ENCODE data around the gene AKAP8.
"Not testable (repeated sequence)": the region's sequence is repeated elsewhere in the genome, so short reads cannot be mapped to it uniquely, and the experiment has no call there.

The AKAP8 gene

GRCh38 chr19:15379083-15379998 lies at the start of gene AKAP8:
Gene AKAP8 (minus strand): TSS chr19:15379787. CDS start chr19:15379731, 56 bp downstream.
- DNase-seq, result peak; percentile 92 to 98 (median 96)

GRCh38 chr19:15427991-15428471 lies 48.4 kb upstream of the AKAP8 start:
- no peak for DNase-seq

- no peak for DNase-seq
Observed at GRCh38 chr19:15427350-15427700, 47.7 kb upstream of the AKAP8 start.

GRCh38 chr19:15426485-15427349 lies 47.1 kb upstream of the AKAP8 start:
- DNase-seq, result no peak

GRCh38 chr19:15425321-15425950 lies 45.8 kb upstream of the AKAP8 start:
- DNase-seq, result no peak

- DNase-seq, result no peak
Observed at GRCh38 chr19:15424692-15425272, 45.2 kb upstream of the AKAP8 start.

GRCh38 chr19:15424121-15424520 lies 44.5 kb upstream of the AKAP8 start:
- DNase-seq, result no peak

- DNase-seq, result no peak
Observed at GRCh38 chr19:15423130-15423529, 43.5 kb upstream of the AKAP8 start.

- DNase-seq, result no peak
Observed at GRCh38 chr19:15422296-15423075, 42.9 kb upstream of the AKAP8 start.

- no peak for DNase-seq
Observed at GRCh38 chr19:15421721-15422260, 42.2 kb upstream of the AKAP8 start.

- DNase-seq, result no peak
Observed at GRCh38 chr19:15421136-15421695, 41.6 kb upstream of the AKAP8 start.

- DNase-seq, result no peak
Observed at GRCh38 chr19:15419413-15420025, 39.9 kb upstream of the AKAP8 start.

GRCh38 chr19:15418579-15419412 lies 39.2 kb upstream of the AKAP8 start, which contains the start of gene AKAP8L:
Gene AKAP8L (minus strand): TSS chr19:15418988. CDS start chr19:15418923, 65 bp downstream.
- DNase-seq, result peak; percentile 86 to 96 (median 94)

GRCh38 chr19:15418231-15418578 lies 38.6 kb upstream of the AKAP8 start:
- DNase-seq, result no peak

GRCh38 chr19:15417699-15418098 lies 38.1 kb upstream of the AKAP8 start:
- DNase-seq, result no peak

- DNase-seq, result no peak
Observed at GRCh38 chr19:15412832-15413231, 33.2 kb upstream of the AKAP8 start.

GRCh38 chr19:15411351-15411750 lies 31.8 kb upstream of the AKAP8 start:
- DNase-seq, result not testable (repeated sequence)

GRCh38 chr19:15404780-15405211 lies 25.2 kb upstream of the AKAP8 start:
- DNase-seq, result no peak

- DNase-seq, result no peak
Observed at GRCh38 chr19:15404097-15404779, 24.7 kb upstream of the AKAP8 start.

All from activated naive CD4-positive, alpha-beta T cell (primary cell).